ENCODE measurements around the gene TBC1D8.

The TBC1D8 gene

DNA sequence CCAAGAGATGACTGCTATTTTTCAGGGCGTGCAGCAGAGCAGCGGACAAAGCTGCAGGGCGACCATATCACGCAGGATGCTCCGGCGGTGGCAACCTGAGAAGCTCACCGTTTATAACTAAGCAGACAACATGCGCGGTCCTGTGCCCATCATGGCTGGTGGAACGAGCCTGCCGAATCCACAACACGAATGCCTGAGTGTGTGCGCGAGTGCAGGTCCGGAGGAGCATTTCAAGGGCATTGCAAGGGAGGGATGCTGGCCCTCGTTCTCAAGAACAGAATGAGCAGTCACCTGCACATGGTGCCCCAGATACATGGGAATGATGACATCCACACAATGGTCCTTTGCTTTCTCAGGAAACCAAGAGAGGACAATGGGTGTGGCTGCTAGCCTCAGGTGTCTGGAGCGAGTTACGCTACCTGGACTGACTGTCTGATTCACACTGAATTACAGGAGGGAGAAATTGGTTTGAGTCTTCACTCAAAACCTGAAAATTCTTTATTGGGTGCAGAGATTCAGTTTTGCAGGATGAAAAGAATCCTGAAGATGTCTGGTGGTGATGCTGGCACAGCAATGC is 39.8 kb downstream of the TBC1D8 start:
- DNase-seq: no peak

DNA sequence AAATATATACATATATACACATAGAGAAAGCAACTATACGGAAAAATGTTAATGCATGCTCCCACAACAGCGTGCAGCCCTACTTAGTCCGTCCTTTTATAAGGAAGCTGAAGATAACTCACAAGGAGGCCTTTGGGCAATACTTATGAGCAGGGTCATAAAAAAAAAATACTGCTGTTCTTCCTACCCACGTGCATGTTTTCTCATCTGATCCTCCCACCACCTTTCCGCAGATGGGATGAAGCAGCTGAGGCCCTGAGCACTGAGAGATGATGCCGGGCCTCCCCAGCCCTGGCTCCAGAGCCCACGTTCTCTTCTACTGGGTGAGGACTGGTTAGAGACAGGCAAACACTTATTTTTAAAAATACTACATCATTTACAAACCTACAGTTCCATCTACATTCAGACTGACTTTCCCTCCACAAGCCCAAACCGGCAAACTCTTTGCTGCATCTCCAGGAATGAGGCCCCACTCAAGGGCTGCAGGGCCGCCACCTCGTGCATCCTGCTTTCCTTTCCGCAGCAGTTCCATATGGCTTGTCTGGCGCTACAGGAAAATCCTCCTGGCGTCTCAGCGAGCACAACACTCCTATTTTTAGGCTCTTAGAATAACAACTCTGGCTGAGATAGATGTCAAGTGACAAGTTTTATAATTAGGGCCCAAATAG is 41.6 kb downstream of the TBC1D8 start:
- no peak for DNase-seq

DNA sequence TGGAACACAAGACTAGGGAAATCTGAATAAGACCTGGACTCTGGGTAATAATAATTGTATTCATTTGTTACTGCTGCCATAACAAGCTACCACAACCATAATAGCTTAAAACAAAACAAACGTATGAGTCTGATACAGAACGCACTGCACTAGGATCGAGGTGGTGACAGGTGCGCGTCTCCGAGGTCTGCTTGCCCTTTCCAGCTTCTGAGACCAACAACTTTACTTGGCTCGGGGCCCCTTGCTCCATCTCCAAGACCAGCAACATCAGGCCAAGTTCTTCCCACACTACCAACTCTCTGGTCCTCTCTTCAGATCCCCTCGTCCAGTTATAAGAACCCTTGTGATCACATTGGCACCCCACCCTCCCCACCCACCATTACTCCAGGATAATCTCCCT is 42.8 kb downstream of the TBC1D8 start:
- DNase-seq: no peak

DNA sequence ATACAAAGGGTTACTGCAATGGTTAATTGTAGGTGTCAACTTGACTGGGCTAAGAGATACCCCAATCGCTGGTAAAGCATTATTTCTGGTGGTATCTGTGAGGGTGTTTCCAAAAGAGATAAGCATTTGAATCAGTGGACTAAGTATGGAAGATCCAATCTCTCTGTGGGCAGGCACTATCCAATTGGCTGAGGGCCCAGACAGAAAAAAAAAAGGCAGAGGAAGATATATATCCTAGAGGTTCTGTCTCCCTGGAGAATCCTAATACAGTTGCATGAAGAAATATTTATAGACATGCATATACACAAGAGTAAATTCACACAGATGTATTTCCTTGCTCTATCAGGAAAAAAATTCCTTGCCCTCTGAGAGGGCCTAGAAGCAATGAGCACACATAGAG is 43.9 kb downstream of the TBC1D8 start:
- no peak for DNase-seq

DNA sequence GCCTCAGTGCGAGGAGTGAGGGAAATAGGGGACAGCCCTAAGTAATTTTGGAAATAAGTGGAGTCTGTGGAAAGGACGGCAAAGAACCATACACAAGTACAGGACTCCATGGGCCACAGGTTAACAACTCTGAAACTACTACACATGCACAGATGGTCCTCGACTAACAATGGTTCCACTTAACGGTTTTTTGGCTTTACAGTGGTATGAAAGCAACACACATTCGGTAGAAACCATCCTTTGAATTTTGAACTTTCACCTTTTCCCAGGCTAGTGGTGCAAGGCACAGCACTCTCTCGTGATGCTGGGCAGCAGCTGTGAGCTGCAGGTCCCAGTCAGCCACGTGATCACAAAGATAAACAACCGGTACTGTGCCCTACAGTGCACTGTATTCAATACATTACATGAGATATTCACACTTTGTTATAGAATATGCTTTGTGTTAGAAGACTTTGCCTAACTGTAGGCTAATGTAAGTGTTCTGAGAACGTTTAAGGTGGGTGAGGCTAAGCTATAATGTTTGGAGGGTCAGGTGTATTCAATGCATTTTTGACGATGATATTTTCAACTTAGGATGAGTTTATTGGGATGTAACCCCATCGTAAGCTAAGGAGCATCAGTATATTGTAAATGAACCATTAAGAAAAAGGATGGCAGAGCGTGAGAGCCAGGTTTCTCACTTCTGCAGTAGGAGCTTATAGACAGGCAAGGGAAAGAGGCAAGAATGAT is 44.6 kb downstream of the TBC1D8 start:
- no peak for DNase-seq

DNA sequence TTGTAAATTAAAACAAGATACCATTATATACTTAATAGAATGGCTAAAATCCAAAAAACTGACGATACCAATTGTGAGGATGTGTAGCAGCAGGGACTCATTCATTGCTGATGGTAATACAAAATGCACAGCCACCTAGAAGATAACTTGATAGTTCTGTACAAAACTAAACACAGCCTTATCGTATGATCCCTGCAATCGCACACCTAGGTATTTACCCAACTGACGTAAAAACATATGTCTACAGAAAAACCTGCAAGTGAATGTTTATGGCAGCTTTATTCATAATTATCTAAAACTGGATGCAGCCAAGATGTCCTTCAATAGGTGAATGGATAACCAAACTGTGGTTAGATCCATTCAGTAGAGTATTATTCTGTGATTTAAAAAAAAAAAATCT is 45.5 kb downstream of the TBC1D8 start:
- DNase-seq: no peak

DNA sequence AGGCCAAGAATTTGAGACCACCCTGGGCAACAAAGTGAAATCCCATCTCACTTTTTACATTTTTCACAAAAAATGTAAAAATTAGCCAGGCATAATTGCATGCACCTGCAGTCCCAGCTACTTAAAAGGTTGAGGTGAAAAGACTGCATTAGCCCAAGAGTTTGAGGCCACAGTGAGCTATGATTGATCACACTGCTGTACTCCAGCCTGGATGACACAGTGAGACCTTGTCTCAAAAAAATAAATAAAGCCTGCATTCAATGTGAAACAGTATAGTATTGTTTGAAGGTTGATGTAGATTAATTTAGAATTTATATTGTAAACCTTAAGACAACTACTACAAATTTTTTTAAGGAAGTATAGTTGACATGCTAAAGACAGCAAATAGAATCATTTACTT is 53.5 kb downstream of the TBC1D8 start:
- DNase-seq: no peak

DNA sequence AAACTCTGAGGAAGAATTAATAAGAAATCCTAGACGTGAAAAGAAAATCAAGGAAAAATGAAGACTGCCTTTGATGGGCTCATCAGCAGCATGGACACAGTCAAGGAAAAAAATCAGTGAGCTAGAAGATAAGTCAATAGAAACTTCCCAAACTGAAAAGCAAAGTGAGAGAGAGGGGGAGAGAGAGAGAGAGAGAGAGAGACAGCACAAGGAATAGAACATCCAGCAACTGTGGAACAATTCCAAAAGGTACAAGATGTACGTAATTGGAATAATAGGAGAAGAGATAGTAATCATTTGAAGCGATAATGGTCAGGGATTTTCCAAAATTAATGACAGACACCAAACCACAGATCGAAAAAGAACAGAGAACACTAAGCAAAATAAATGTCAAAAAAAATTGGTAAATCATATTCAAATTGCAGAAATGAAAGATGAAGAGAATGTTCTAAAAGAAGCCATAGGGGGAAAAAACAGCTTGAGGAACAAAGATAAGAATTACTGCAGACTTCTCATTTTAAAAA is 54.5 kb downstream of the TBC1D8 start:
- no peak for DNase-seq

DNA sequence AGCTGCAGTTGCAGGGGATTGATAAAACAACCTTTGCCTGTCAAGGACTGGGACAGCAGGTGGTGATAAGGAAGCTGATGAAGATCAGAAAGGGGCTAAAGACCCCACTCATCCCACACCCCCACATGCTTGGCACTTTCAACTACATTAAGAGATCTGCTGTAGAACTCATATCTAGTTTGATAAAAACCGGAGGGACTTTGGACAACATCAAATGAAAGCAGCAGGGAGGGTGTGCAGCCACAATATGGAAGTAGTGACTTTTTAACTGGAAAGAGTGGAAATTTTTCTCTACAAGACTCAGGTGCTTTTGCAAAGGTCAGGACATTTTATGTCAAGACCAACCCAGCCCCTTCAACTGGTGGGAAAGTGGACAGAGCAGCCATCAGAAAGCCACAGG is 56.8 kb downstream of the TBC1D8 start:
- DNase-seq: no peak

DNA sequence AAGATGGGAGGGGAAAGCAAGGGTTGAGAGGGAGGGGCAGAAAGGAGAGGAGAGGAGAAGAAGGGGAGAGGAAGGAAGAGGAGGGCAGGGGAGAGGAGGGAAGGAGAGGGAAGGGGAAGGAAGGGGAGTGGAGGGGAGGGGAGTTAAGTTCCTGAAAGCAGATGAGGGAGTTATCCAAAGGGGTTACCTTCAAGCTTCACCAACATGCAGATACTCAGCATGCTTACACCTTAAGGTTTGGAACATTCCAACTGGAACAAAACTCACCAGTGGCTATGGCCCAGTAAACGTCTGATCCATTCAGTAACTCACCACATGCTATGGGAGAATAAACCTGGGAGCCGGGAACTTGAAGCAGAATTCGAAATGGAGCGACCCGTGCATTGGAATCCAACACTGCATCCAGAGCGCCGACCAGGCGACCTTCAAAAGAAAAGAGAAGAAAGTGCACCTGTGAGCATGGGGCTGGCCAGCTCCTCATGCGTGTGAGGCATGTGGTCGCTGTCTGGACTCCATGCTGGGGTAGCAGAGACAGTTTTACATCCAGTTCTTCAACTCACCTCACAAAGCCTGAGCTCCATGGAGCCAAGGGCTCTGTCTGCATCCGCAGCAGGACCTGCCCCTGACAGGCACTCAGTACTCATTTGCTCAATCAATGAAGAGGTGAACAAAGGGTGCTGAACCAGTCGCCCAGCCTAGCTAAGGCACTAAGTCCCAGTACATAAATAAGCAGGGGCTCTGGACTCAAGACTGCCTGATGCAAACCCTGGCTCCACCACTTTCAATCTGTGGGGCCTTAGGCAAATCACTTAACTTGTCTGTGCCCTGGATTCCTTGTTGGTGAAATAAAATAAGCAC is 61.0 kb downstream of the TBC1D8 start:
- no peak for DNase-seq

DNA sequence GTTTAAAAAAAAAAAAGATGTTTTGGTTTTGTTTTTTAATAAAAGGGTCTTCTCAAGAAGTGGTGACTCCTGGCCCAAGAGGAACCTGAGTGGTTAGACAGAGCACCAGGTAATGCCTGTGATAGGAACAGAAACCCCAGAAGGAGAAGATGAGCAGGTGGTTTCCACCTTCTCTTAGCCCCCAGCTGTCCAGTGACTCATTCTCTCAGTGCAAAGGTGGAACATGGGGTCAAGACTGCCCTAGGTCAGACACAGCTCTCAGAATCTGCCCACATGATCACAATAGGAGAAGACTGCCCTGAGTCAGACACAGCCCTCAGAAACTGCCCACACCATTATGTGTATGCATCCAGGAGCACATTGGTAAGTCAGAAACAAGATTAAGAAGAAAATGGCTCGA is 61.8 kb downstream of the TBC1D8 start:
- DNase-seq: no peak

DNA sequence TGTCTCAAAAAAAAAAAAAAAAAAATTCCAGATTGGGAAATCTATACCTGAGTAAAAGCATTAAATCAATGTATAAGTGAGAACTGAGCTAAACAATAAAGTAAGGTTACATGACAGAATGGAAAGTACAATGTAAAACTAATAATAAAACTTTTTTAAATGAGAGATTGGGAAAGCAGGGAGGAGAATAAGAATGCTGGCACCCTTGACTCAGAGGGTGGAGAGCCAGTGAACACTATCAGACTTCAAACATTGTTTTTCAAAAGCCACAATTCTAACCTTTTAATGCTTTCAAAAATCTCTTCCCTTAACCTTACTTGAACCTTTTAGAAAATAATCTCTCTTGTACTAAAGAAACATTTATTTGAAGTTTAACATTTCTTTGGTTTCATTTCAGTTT is 63.5 kb downstream of the TBC1D8 start:
- DNase-seq: no peak

DNA sequence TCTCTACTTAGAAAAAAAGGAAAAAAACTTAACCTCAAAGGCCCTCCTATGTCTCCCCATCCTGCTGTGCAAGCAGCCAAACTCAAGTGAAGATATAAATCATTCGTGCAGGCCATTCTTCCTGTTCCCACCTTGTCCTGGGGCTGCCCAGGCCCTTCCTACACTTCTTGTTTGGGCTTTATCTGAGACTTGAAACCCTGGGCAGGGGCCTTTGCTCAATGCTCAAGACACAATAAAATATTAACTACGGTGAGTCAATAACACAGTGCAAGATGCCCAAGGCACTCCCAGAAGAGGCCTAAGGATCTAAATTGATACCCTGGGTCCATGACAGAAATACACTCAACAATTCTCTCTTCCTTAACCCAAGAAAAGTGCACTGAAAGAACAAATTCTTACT is 67.6 kb downstream of the TBC1D8 start:
- no peak for DNase-seq

DNA sequence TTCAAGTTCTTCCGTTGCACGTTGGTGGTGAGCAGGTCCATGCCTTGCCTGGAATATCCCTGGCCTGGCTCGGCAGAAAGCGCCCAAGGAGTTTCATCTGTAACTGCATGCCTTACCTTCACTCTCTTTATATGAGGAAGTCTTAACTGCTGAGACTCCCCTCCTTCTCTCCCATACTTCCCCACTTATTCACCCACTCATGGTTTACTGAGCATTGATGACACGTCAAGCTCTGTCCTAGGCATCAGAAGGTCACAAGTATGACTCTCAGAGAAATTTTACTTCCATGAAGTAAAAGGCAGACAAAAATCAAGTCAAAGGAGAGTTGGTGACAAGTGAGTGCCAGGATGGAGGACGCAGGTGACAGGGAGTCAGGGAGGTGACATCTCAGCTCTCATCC is 68.2 kb downstream of the TBC1D8 start:
- DNase-seq: no peak

DNA sequence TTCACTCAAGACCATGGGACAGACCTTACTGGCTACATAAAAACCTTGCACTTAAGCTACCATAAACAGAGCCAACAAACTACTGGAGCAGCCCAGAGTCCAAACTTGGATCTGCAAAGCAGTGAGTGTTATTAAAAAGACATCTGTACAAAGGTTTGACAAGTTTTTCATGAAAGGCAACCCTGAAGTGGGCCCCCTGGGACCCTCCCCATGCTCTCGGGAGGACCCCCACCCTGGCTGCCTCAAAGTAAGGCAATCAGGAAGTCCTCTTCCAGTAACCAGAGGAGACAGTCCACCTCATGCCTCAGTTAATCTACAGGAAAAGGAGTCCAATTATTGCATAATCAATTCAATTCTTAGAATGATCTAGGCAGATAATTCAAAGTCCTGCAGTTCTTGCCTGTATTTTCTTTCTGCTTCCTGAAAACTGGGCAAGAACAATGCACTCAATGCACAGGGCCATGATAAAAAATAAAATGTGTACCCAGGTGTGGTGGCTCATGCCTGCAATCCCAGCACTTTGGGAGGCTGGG is 69.7 kb downstream of the TBC1D8 start:
- no peak for DNase-seq

DNA sequence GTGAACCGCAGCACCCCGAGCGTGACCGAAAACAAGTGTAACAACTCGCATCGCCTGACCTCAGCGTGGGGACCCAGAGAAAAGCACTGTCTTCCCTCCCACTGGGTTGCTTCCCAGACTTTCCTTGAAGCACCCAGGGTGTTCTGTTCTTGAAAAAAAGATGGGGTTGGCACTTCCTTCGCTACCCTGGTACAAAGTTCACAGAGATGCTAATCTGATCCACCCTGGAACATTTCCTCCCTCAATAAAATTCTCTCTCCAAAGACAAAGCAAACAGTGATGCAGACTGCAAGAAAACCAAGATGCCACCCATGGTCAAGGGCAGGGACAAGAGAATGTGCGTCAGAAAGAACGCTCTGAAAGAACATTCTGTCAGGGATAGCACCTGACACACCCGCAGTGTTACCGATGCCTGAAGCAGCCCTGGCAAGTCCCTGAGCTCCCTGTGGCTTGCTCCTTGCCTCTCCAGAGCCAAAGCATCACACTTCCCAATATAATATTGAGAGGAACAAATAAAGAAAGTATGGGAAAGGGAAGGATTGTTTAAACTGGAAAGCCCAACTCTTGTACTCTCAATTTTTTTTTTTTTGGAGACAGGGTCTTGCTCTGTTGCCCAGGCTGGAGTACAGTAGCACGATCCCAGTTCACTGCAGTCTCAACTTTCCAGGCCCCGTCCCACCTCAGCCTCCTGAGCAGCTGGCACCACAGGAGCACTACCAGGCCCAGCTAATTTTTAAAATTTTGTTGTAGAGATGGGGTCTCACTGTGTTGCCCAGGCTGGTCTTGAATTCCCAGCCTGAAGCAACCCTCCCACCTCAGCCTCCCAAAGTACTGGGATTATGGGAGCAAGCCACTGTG is 70.7 kb downstream of the TBC1D8 start:
- DNase-seq: no peak

DNA sequence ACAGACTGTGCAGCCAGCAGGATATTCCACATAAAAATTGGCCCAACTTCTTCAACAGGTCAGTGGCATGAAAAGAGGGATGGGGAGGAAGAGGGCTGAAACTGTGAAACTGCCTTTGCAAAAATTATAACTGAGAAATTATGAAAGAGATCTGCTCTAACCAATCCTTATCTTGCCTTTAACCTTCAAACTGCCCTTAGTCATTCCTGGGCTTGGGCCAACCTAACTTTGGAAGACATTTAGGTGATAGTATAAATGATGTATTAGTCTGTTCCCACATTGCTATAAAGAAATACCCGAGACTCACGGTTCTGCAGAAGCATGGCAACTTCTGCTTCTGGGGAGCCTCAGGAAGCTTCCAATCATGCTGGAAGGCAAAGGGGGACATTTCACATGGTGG is 74.6 kb downstream of the TBC1D8 start:
- DNase-seq: no peak

DNA sequence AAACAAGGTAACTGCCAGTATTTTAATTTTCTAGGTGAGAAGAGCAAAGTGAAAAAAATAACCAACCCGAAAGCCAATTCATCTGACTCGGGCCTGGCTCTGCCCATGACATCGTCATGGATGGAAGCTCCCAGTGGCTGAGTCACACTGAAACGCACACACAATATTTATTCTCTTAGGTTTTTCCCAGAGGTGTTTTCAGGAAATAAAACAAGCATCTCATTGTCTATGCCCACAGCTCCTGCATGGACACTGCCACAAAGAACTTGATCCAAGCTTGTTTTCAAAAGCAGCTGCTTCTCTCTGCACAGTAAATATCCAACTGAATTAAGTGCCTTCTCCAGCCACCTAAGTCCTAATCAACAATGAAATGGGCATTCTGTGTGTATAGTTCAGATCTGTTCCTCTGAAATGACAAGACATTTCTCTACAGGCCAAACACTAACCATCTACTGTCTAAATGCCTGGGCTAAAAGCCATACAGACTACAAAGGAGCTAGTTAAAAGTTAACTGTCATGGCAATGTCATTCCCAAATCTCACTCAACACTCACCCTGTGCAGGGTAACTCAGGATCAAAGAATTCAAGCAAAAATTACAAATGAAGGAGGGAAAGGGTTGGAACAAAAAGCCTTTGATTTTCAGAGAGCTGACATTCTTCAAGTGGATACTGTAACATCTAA is 86.2 kb downstream of the TBC1D8 start:
- DNase-seq: no peak

DNA sequence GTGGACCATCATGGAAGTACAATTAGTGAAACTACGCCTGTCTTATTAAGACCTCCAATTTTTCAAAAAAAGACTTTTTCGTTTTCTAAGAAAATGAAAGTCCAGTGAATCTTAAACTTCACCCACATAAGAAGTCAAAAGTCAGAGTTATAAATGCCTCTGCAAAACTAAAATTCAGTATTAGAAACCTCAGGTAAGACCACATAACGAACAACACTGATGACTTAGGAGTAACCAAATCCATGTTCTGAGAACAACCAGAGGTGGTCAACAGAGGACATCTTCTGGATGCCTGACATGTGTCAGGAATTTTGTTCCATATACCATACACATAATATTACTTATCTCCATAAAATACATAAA is 86.7 kb downstream of the TBC1D8 start:
- DNase-seq: no peak

DNA sequence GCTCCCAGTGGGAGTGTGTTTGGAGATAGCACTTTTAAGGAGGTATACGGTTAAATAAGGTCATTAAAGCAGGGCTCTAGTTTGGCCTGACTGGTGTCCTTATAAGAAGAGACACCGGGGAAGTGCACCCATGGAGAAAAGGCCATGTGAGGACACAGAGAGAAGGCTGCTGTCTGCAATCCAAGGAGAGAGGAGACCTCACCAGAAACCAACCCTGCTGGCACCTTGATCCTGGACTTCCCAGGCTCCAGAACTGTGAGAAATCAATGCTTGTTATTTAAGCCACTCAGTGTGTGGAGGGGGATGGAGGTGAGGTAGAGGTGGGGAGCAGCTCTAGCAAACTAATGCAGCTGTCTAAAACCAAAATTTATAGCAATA is 87.1 kb downstream of the TBC1D8 start:
- no peak for DNase-seq

DNA sequence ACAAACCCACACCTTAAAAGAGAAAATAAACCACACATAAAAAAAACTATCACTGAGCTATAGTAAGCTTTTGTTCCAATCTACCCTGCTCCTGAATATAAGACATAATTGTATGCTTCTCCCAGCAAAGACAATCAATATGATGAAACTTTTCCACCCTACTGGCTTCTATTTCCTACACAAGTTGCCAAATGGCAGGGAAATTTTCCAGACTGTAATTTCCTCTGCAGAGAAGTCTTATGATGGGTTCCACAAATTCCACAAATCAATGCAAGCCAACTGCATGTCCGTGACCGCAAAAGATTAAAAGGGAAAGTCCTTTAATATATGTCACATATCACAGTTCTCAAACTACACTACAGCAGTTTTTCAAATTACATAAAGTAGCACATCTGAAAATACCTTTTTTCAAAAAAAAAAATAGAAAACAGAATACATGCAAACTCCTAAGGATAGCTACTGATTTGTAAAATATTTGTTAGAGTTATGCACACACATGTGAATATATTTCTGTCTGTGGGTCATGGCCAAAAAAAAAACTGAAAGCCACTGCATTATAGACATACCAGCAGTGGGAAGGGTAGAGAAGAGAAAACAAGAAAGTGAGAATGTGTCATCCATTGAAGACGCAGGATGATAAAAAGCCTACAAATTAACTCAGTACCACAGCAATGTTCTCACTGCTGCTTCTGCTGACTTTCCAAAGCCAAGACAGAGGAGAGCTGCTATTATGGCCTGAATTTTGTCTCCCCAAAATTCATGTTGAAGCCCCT is 87.6 kb downstream of the TBC1D8 start:
- no peak for DNase-seq
